ENCODE measurements around the gene ITPRIPL1.

GRCh38 chr2:96345438-96345837 is 20.3 kb downstream of the ITPRIPL1 start:
- TF ChIP-seq, protein P1, sequence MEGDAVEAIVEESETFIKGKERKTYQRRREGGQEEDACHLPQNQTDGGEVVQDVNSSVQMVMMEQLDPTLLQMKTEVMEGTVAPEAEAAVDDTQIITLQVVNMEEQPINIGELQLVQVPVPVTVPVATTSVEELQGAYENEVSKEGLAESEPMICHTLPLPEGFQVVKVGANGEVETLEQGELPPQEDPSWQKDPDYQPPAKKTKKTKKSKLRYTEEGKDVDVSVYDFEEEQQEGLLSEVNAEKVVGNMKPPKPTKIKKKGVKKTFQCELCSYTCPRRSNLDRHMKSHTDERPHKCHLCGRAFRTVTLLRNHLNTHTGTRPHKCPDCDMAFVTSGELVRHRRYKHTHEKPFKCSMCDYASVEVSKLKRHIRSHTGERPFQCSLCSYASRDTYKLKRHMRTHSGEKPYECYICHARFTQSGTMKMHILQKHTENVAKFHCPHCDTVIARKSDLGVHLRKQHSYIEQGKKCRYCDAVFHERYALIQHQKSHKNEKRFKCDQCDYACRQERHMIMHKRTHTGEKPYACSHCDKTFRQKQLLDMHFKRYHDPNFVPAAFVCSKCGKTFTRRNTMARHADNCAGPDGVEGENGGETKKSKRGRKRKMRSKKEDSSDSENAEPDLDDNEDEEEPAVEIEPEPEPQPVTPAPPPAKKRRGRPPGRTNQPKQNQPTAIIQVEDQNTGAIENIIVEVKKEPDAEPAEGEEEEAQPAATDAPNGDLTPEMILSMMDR (IDR thresholded peaks at IDR 0.05; ENCODE audit: low read depth, low read length), result peak; percentile 20
- TF ChIP-seq POLR2A (IDR thresholded peaks at IDR 0.05; ENCODE audit: extremely low read depth, insufficient read length), result no peak

All from NB4 (cell line).